PC-9 (cell line): ENCODE measurements around the gene MAFB. TPM values are rescaled to one million over a fixed set of nuclear protein-coding genes. Genes with fewer than 3 reads are reported as not detected.

ENCODE experiments used
- BruUV-seq: library from RNA; stranded (reverse); fragments of 400-500 nt; replicated peaks from 2 replicates; lab custom pipeline; 2021; lab: Mats Ljungman, UMichigan
- CTCF ChIA-PET: fragments of 300-600 bp; sonication (Branson Sonifier 250); formaldehyde crosslinking; loops from one replicate; lab custom pipeline; 2022; ENCODE audit warnings: antibody characterized with exemption; lab: Charles Lee
- POLR2A ChIA-PET: fragments of 300-600 bp; sonication (Branson Sonifier 250); formaldehyde crosslinking; loops from one replicate; lab custom pipeline; 2022; ENCODE audit warnings: antibody characterized with exemption; ENCODE audit not compliant: unreplicated experiment; lab: Charles Lee
- DNase-seq, 2 experiments: peaks; one replicate each; pipeline versions ENCODE4 v3.0.0 to v3.0.0-alpha.2; 2015 to 2022; ENCODE audit warnings: mixed read lengths in 1 of 2
- H2AFZ ChIP-seq: fragments of 200-600 bp; sonication (generic); 2 replicates; pipeline ENCODE4 v1.8.1; 2017; ENCODE audit warnings: antibody characterized with exemption
- H3F3A ChIP-seq: fragments of 200-600 bp; sonication (generic); 2 replicates; pipeline ENCODE4 v1.8.1; 2017; ENCODE audit warnings: antibody characterized with exemption, mild to moderate bottlenecking, low read depth; ENCODE audit not compliant: insufficient read depth
- H3K27ac ChIP-seq: fragments of 200-600 bp; sonication (generic); 2 replicates; pipeline ENCODE4 v1.6.1; 2016; ENCODE audit warnings: mixed run types
- H3K27me3 ChIP-seq: fragments of 200-600 bp; sonication (generic); 2 replicates; pipeline ENCODE4 v1.6.1; 2016; ENCODE audit warnings: low read depth, mixed run types; ENCODE audit not compliant: insufficient read depth
- H3K36me3 ChIP-seq: fragments of 200-600 bp; sonication (generic); 2 replicates; pipeline ENCODE4 v1.6.1; 2016; ENCODE audit warnings: low read depth, mixed run types
- H3K4me1 ChIP-seq: fragments of 200-600 bp; sonication (generic); replicated peaks from 2 replicates; pipeline ENCODE4 v1.6.1; 2016; ENCODE audit warnings: mixed run types; ENCODE audit not compliant: insufficient read depth
- H3K4me2 ChIP-seq: fragments of 200-600 bp; sonication (generic); 2 replicates; pipeline ENCODE4 v1.6.1; 2017; ENCODE audit warnings: mixed run types
- H3K4me3 ChIP-seq: fragments of 200-600 bp; sonication (generic); 2 replicates; pipeline ENCODE4 v1.6.1; 2016; ENCODE audit warnings: mixed run types
- H3K79me2 ChIP-seq: fragments of 200-600 bp; sonication (generic); 2 replicates; pipeline ENCODE4 v1.6.1; 2017; ENCODE audit warnings: low read depth, mixed run types
- H3K9me2 ChIP-seq: fragments of 200-600 bp; sonication (generic); 2 replicates; pipeline ENCODE4 v1.8.1; 2017; ENCODE audit warnings: mild to moderate bottlenecking; ENCODE audit not compliant: insufficient read depth
- H3K9me3 ChIP-seq: fragments of 200-600 bp; sonication (generic); 2 replicates; pipeline ENCODE4 v1.8.1; 2016; ENCODE audit warnings: low read depth; ENCODE audit not compliant: insufficient read depth
- H4K20me1 ChIP-seq: fragments of 200-600 bp; sonication (generic); 2 replicates; pipeline ENCODE4 v1.8.1; 2017; ENCODE audit not compliant: insufficient read depth
- EZH2 ChIP-seq: fragments of 200-600 bp; sonication (generic); IDR thresholded peaks from 2 replicates; pipeline ENCODE4 v1.8.0; 2017; ENCODE audit warnings: antibody characterized with exemption, low read depth
- intact Hi-C: fragments of 100-400 bp; cut with micrococcal nuclease; formaldehyde crosslinking; loops from one replicate; pipeline ENCODE4 v1.10.0; 2022; ENCODE audit not compliant: unreplicated experiment
- total RNA-seq: library from RNA; stranded (reverse); gene quantifications from 2 replicates; pipeline ENCODE4 v1.2.3, GENCODE V29; 2021
- TF ChIP-seq, protein P1 (sequence below): fragments of 200-600 bp; sonication (generic); conservative IDR thresholded peaks from 2 replicates; pipeline ENCODE4 v1.6.1; 2017; ENCODE audit warnings: mixed run types, antibody characterized with exemption, mild to moderate bottlenecking, moderate library complexity

The MAFB gene
- total RNA-seq, 1 experiment from 2014 or later, result not detected

DNA sequence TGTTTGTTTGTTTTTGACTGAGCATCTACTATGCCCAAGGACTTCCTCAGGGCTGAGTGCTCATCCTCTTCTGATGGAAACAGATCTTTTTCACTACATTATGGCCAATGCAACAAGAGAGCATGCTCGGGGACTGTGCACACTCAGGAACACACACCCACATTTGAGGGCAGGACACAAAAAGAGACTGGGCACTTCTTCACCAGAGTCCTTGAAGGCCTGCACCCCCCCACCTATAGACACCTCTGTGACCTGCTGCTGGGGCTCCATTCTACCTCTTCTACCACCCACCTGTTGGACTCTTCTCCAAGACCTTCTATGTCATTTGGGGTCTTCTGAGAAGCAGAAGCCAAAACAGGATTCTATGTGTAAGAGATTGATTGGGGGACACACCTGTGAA is 9.2 kb upstream of the MAFB start:
- H2AFZ ChIP-seq, result no peak overlapping the region
- intact Hi-C loops, result no loop called here
- no peaks in the 10 kb centered on the region for H3K79me2 ChIP-seq
- no peak overlapping the region for H3K4me3 ChIP-seq
- no peak overlapping the region for H3K27ac ChIP-seq
- no peaks in the 10 kb centered on the region for H3K9me3 ChIP-seq
- H3F3A ChIP-seq, result no peaks in the 10 kb centered on the region
- H3K9me2 ChIP-seq, result no peaks in the 10 kb centered on the region
- CTCF ChIA-PET, result no interaction called here
- TF ChIP-seq, protein P1, sequence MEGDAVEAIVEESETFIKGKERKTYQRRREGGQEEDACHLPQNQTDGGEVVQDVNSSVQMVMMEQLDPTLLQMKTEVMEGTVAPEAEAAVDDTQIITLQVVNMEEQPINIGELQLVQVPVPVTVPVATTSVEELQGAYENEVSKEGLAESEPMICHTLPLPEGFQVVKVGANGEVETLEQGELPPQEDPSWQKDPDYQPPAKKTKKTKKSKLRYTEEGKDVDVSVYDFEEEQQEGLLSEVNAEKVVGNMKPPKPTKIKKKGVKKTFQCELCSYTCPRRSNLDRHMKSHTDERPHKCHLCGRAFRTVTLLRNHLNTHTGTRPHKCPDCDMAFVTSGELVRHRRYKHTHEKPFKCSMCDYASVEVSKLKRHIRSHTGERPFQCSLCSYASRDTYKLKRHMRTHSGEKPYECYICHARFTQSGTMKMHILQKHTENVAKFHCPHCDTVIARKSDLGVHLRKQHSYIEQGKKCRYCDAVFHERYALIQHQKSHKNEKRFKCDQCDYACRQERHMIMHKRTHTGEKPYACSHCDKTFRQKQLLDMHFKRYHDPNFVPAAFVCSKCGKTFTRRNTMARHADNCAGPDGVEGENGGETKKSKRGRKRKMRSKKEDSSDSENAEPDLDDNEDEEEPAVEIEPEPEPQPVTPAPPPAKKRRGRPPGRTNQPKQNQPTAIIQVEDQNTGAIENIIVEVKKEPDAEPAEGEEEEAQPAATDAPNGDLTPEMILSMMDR, result no peak
- no peak for TF ChIP-seq EZH2
- no peak for DNase-seq
- H3K36me3 ChIP-seq, result no peaks in the 10 kb centered on the region
- BruUV-seq, result no TSS peak
- H3K4me1 ChIP-seq, result no peaks in the 10 kb centered on the region
- H3K27me3 ChIP-seq, result peaks cover 38% of the 10 kb centered on the region
- no peak overlapping the region for H3K4me2 ChIP-seq
- no peaks in the 10 kb centered on the region for H4K20me1 ChIP-seq
- POLR2A ChIA-PET, result no interaction called here

DNA sequence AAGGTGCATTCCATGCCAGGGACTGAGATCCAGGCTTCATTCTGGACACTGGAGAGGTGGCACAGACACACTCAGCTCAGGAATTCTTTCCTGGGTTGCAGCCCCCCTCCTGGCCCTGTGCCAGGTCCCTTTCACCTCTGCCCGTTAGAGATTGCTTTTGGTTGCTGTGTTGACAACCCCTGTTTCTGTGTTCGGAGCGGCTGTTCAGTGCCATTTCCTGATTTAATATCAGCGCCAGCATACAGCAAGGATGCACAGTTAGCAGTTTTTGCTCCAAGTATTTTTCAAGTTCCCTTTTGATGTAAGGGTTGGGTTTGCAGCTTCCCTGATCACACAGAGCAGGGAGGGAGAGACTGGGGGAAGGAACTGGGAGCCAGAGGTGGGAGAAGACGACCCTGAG is 8.5 kb upstream of the MAFB start:
- H3K27ac ChIP-seq, result no peak overlapping the region
- no peaks in the 10 kb centered on the region for H3K9me3 ChIP-seq
- H3K79me2 ChIP-seq, result no peaks in the 10 kb centered on the region
- peaks cover 43% of the 10 kb centered on the region for H3K27me3 ChIP-seq
- H3K9me2 ChIP-seq, result no peaks in the 10 kb centered on the region
- BruUV-seq, result no TSS peak
- no peak for DNase-seq
- intact Hi-C loops, result no loop called here
- no peak overlapping the region for H3K4me3 ChIP-seq
- H3K4me1 ChIP-seq, result no peaks in the 10 kb centered on the region
- TF ChIP-seq EZH2, result no peak
- TF ChIP-seq, protein P1, result no peak
- H2AFZ ChIP-seq, result no peak overlapping the region
- H3F3A ChIP-seq, result no peaks in the 10 kb centered on the region
- H3K36me3 ChIP-seq, result no peaks in the 10 kb centered on the region
- H3K4me2 ChIP-seq, result no peak overlapping the region
- ChIA-PET CTCF (no interaction called here), POLR2A (no interaction called here)
- no peaks in the 10 kb centered on the region for H4K20me1 ChIP-seq

DNA sequence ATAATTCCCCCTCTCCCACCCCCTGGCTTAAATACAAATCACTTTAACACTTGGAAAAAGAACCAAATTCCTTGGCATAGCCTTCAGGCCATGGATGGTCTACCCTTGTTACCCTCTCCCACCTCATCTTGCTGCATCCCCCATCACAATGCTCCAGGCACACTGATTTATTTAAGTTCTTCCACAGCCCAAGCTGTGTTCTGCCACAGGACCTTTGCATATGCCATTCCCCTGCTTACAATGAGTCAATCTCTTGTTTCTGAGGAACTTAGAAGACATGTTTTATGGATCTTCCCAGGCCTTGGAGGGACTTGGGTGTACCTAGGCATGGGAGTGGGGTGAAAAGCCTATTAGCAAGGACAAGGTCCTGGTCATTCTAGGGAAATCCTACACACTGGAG is 6.2 kb upstream of the MAFB start:
- no peak for TF ChIP-seq EZH2
- TF ChIP-seq, protein P1, result no peak
- DNase-seq, result no peak
- intact Hi-C loops, result no loop called here
- H3K4me2 ChIP-seq, result no peak overlapping the region
- H3K27me3 ChIP-seq, result peaks cover 60% of the 10 kb centered on the region
- no peak overlapping the region for H3K4me3 ChIP-seq
- ChIA-PET POLR2A (no interaction called here), CTCF (no interaction called here)
- no peaks in the 10 kb centered on the region for H3F3A ChIP-seq
- no peaks in the 10 kb centered on the region for H3K79me2 ChIP-seq
- no peaks in the 10 kb centered on the region for H3K9me2 ChIP-seq
- H3K27ac ChIP-seq, result no peak overlapping the region
- H4K20me1 ChIP-seq, result no peaks in the 10 kb centered on the region
- BruUV-seq, result no TSS peak
- H3K4me1 ChIP-seq, result no peaks in the 10 kb centered on the region
- H3K9me3 ChIP-seq, result no peaks in the 10 kb centered on the region
- no peaks in the 10 kb centered on the region for H3K36me3 ChIP-seq
- H2AFZ ChIP-seq, result no peak overlapping the region
